Fibroblast of mammary gland (primary cell): ENCODE data around the gene UACA.

Experiments used
- DNase-seq: peaks from one replicate; pipeline ENCODE4 v3.0.0-alpha.2; 2010; ENCODE audit warnings: low read depth
- H3K4me3 ChIP-seq: 2 replicates; pipeline ENCODE4 v1.5.1; 2011; ENCODE audit warnings: low read depth, mild to moderate bottlenecking, low read length, moderate library complexity; ENCODE audit not compliant: control insufficient read depth
- TF ChIP-seq, protein P1 (sequence below): conservative IDR thresholded peaks from 2 replicates; pipeline ENCODE4 v1.5.1; 2011; ENCODE audit warnings: low read depth, low read length, inconsistent platforms; ENCODE audit not compliant: control insufficient read depth, insufficient read depth

Gene UACA

DNA sequence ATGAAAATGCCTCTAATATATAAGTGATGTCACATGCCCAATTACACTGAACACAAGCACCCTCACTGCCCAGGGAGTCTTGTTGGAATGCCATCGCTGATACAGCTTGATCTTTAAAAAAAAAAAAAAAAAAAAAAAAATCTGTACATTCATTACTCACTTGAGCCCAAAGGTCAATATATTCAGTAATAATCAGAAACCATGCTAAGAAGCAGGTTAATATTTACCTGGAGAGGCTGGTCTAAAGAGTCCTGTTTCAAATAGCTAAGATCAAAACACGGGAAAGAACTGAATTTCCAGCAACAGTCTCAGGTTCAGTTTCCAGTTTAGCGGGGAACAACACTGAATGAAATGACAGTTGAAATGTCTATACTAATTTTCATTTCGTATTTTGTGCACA lies 109.9 kb downstream of the UACA start:
- TF ChIP-seq, protein P1, sequence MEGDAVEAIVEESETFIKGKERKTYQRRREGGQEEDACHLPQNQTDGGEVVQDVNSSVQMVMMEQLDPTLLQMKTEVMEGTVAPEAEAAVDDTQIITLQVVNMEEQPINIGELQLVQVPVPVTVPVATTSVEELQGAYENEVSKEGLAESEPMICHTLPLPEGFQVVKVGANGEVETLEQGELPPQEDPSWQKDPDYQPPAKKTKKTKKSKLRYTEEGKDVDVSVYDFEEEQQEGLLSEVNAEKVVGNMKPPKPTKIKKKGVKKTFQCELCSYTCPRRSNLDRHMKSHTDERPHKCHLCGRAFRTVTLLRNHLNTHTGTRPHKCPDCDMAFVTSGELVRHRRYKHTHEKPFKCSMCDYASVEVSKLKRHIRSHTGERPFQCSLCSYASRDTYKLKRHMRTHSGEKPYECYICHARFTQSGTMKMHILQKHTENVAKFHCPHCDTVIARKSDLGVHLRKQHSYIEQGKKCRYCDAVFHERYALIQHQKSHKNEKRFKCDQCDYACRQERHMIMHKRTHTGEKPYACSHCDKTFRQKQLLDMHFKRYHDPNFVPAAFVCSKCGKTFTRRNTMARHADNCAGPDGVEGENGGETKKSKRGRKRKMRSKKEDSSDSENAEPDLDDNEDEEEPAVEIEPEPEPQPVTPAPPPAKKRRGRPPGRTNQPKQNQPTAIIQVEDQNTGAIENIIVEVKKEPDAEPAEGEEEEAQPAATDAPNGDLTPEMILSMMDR = no peak
- H3K4me3 ChIP-seq = no peak overlapping the region
- DNase-seq = no peak

DNA sequence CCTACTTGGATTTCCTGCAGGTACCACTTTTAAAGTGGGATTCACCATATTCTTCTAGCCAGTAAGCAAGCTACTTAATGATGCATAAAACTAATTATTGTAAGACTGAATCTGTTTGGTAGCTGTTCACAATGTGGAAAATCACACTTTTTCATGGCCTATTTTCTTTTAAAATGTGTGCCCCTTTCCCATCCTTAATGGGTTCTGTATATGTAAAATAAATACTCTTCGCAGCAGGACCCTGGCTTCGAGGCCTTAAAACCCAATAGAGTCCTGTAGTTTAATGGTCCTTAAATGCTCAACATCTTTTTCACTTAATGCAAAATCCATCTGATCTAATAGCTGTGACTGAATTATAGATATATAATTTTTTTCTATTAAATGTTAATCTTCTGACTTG lies 111.0 kb downstream of the UACA start:
- H3K4me3 ChIP-seq = no peak overlapping the region
- no peak for DNase-seq
- TF ChIP-seq, protein P1 = no peak

DNA sequence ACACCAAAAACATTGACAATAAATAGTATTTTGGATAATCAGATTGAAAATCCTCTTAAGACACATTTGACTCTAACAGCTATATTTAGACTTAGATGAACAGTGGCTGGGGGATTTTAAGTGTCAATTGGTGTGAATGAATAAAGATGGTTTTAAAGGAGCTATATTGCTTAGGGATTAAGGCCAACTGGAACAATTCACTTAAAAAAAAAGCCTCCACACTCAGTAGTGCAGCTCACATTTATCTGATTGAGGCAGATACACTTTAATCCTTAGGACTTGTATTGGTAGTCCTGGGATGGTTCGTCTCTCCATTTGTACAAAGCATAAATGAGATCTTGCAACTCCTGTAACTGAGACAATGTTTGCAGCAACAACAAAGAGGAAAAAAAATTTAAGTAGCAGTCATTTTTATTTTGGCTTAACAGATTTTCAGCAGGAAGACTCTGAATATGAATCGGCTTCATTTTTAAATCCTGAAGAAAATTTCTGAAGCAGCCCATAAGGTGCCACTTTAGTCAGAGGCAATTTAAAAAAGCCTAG lies 112.0 kb downstream of the UACA start:
- H3K4me3 ChIP-seq = no peak overlapping the region
- DNase-seq = no peak
- TF ChIP-seq, protein P1 = no peak

DNA sequence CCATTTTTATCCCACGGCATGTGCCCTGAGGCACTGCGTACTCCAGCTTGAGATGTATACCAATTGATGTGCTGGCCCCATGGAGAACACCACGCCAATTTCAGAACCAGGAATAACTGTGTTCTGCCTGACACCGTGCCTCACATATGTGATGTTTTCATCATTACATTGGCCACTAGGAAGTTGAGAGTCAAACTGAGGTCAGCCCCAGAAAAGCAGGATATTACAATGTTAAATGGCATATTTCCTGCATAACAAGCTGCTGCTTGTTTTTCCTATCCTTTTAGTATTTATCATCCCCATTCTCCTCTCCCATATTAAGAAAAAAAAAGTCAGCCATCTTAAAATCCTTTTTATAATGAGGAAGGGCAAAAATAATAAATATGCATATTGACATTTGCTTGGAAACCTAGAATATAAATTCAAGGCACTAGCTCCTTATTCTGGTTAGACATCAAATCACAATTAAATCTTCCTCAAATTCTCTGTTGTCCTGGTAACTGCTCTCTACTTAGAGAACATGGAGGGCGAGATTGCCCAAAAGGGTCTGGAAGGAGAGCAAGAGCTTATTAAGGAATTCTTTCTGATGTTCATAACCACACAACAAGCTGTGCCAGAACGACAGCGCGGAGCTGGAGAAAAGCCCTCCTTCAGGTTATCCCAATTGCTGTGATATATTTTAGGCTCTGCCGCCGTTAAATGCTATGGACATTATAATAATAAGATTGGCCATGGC lies 112.6 kb downstream of the UACA start:
- no peak overlapping the region for H3K4me3 ChIP-seq
- DNase-seq = no peak
- TF ChIP-seq, protein P1 = no peak

DNA sequence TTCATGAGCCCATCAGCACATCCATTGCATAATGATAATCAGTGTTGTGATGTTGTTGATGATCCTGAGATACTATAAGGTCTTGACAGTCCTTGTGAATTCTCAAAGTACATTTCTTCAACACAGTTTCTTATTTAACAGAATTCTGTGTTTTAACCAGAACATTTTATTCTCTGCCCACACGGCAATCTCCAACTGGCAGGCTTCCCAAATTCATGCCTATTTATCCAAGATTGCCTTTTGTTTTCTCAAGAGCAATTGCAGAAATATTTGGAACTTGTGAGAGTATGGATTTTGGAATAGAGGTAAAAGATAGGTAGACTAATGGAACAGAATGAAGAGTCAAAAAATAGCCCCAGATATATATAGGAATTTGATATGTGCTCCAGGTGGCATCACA lies 116.0 kb downstream of the UACA start:
- DNase-seq = no peak
- TF ChIP-seq, protein P1 = no peak
- no peak overlapping the region for H3K4me3 ChIP-seq

DNA sequence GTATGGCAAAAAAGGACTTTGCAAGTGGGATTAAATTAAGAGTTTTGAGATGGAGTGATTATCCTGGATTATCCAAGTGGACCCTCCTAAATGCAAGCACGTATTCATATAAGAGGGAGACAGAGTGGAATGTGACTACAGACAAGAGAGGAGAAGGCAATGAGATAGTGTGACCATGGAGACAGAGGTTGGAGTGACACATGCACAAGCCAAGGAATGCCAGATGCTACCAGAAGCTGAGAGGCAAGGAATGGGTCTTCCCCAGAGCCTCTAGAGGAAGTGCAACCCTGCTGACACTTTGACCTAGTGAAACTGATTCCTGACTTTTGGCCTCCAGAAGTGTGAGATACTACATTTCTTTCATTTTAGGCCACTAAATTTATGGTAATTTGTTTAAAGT lies 117.2 kb downstream of the UACA start:
- TF ChIP-seq, protein P1 = no peak
- H3K4me3 ChIP-seq = no peak overlapping the region
- no peak for DNase-seq
